Activated gamma-delta T cell (primary cell): ENCODE results near the gene CES2.
"Not testable (repeated sequence)": the region's sequence is repeated elsewhere in the genome, so short reads cannot be mapped to it uniquely, and the experiment has no call there.

Experiments
- DNase-seq: peaks from one replicate; lab custom pipeline; 2025; lab: John Stamatoyannopoulos, UW

CES2 gene

DNA sequence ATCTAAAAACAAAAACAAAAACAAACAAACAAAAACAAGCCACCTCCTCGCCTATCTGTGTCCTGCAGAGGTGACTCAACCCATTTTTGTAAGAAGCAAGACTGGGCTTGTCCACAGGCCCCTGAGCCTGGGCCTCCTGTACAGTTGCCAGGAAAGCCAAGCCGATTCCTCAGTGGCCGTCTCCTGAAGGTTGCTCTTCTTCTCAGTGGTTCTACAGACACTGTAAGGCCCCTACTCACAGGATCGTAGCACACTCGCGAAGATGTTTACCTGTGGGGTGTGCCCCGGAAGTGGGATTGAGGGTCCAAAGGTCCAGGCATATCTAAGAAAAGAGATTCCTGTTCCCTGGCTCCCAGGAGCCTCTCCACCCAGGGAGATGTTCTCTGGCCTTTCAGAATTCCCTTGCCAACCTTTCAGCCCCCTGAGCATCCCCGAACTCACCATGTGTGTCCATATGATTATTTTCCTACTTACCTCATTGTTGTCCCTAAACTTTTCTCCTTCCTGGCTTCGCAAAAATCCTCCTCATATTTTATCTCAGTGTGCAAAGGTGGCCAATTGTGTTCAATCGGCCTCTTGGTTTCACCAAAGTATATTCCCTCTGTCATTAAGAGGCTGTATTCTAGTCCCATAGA, 18.3 kb downstream of the CES2 start:
- DNase-seq = no peak

DNA sequence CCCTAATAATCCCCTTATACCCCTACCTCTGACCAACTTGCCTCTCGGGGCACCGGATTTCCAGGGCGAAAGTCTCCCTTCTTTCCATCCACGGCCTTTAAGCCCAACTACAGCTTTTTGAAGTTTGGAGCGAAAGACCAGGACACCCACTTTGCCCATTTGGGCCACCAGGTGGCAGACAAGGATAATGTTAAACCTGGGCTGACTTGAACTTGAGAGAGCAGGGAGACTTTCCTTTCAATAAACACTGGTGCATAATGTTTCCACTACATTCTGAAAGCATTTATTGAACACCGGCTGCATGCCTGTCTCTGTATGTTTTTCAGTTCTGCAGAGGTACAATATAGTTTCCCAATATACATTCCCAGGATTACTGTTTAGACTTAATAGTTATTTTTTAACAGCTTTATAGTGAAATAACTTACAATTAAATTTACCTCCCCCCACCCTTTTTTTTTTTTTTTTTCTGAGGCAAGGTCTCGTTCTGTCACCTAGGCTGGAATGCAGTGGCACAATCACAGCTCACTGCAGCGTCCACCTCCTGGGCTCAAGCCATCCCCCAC, 18.9 kb downstream of the CES2 start:
- DNase-seq = no peak

DNA sequence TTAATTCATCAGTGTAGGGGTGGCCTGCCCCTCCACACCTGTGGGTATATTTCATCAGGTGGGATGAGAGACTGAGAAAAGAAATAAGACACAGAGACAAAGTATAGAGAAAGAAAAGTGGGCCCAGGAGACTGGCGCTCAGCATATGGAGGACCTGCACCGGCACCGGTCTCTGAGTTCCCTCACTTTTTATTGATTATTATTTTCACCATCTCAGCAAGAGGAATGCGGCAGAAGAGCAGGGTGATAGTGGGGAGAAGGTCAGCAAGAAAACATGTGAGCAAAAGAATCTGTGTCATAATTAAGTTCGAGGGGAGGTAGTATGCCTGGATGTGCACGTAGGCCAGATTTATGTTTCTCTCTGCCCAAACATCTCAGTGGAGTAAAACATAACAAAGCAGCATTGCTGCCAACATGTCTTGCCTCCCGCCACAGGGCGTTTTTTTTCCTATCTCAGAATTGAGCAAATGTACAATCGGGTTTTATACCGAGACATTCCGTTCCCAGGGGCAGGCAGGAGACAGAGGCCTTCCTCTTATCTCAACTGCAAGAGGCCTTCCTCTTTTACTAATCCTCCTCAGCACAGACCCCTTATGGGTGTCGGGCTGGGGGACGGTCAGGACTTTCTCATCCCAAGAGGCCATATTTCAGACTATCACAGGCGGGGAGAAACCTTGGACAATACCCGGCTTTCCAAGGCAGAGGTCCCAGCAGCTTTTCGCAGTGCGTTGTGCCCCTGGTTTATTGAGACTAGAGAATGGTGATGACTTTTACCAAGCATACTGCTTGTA, 20.2 kb downstream of the CES2 start:
- not testable (repeated sequence) for DNase-seq

DNA sequence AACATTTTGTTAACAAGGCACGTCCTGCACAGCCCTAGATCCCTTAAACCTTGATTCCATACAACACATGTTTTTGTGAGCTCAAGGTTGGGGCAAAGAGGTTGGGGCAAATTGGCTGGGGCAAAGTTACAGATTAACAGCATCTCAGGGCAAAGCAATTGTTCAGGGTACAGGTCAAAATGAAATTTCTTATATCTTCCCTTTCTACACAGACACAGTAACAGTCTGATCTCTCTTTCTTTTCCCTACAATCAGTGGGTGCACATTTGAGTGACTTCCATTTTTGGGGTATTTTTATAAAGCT, 20.8 kb downstream of the CES2 start:
- DNase-seq = not testable (repeated sequence)

DNA sequence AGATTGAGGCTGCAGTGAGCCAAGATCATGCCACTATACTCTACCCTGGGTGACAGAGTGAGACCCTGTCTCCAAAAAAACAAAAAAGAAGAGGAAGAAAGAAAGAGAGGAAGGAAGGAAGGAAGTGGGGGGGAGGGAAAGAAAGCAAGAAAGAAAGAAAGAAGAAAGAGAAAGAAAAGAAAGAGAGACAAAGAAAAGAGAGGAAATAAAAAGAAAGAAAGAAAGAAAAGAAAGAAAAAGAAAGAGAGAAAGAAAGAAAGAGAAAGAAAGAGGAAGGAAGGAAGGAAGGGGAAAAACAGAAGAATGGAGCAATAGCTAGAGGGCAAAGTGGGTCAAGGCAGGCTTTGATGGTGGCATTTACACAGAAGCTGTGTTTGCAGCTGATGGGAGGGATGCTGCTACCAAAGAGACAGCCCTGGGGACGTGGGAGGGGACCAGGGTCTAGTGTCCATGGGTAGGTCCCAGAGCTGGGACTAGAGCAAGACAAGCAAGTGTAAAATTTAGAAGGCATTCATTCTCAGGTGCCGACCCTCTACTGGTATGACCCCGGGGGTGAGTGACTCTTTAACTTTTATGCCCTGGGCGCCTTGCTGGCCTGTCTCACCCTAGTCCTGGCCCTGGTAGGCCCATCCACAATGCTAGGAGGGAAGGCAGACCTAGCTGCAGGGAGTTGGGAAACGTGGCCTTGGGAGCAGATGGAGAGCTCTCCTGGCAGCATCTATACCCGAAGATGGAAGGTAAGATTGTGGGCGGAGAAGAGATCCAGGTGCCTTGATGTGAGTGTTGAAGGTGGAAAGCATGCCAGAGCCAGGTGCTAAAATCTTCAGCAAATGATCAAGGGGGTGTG, 23.8 kb downstream of the CES2 start:
- DNase-seq = no peak

DNA sequence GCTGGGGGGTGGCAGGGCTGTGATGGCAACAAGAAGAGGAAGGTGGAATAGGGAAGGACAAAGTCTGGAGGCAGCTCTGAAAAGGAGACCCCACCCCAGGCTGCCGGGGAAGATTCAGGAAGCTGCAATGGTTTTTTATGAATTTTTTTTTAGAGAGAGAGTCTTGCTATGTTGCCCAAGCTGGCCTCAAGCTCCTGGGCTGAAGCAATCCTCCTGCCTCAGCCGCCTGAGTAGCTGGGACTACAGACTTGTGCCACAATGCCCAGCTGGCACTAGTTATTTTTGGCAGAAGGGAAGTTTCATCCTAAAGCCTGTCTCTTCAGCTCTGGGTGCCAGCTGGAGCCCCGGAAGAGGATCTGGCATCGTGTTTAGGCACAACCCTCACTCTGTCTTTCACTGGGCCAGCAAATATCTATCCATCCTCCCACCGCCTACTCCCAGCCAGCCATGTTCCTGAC, 24.4 kb downstream of the CES2 start:
- no peak for DNase-seq

DNA sequence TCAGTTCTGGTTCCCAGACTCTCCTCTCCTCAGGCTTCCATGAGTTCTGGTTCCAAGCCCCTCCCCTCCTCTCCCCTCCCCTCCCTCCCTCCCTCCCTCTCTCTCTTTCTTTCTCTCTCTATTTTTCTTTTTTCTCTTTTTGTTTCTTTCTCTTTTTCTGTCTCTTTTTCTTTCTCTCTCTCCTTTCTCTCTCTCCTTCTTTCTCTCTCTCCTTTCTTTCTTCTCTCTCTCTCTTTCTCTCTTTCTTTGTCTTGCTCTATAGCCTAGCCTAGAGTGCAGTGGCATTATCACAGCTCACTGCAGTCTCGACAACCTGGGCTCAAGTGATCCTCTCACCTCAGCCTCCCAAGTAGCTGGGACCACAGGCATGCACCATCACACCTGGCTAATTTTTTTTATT, 25.0 kb downstream of the CES2 start:
- DNase-seq = no peak

DNA sequence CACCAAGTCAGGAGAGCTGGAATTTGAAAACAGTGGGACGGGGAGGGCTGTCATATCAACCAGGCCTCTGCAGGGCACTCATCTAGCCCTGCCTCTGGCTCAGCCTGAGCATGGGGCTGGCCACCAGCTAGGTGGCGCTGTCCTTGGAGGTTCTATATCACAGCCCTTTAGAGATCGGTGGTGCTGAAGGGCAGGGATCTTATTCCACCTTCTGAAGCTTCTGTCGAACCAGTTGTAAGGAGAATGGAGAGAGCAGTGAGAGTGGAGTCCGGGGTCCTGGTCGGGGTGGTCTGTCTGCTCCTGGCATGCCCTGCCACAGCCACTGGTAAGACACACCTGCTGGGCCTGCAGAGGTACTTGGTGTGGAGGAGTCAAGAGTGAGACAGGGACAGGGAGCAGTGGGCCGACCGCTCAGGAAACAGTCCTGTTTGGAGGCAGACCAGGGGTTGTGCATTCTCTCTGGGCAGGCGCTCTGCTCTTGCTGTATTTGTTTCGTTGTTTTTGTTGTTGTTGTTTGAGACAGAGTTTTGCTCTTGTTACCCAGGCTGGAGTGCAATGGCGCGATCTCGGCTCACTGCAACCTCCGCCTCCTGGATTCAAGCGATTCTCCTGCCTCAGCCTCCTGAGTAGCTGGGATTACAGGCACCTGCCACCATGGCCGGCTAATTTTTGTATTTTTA, 25.9 kb downstream of the CES2 start, which contains the start of gene CES3:
TSS of gene CES3 (plus strand) at position 202 of the 680 bp plus-strand sequence. CDS start at position 244, 42 bp downstream.
- no peak for DNase-seq

DNA sequence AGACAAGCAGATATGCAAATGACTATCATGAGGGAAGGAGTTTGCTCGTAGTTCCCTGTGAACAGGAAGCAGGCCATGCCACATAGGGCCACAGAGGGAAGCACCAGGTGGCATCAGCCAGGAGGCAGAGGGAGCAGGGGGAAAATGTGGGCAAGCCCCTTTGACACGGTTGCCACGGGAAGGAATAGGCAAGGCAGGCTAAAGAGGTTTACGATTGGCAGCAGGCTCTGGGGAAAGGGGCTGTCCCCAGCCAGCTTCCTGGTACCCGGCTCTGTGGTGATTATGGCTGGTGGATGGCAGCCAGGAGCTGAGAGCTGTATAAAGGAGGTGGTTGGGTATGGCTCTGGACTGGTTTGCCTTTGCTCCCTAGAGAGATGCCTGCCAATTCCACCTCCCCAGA, 26.6 kb downstream of the CES2 start:
- DNase-seq = no peak

DNA sequence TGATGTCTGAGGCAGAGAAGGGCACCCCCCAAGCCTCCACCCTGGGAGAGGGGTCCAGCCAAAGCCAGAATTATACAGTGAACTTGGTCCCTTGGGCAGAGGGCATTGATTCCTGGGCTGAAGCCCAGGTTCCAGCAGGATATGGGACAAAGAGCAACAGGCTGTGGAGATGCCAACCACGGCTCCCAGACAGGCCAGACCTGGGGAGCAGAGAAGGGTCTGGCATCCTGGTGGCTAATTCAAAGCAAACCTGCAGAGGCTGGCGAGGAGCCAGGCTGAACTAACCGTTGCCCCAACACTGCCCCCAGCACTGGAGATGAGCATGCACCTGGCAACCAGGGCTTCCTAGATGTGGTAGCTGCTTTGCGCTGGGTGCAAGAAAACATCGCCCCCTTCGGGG, 28.7 kb downstream of the CES2 start:
- no peak for DNase-seq

DNA sequence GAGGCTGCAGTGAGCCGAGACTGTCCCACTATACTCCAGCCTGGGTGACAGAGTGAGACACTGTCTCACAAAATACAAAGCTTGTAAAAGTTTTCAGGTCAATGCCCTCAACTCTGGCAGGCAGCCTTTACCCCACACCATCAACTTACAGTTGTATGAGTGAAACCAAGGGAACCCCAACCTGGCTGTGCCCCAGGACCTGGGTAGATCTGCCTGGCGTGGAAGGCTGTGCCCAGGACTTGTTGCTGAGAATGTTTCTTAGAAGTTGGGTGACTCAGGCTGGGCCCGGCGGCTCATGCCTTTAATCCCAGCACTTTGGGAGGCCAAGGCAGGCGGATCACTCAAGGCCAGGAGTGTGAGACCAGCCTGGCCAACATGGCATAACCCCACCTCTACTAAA, 33.5 kb downstream of the CES2 start:
- DNase-seq = no peak

DNA sequence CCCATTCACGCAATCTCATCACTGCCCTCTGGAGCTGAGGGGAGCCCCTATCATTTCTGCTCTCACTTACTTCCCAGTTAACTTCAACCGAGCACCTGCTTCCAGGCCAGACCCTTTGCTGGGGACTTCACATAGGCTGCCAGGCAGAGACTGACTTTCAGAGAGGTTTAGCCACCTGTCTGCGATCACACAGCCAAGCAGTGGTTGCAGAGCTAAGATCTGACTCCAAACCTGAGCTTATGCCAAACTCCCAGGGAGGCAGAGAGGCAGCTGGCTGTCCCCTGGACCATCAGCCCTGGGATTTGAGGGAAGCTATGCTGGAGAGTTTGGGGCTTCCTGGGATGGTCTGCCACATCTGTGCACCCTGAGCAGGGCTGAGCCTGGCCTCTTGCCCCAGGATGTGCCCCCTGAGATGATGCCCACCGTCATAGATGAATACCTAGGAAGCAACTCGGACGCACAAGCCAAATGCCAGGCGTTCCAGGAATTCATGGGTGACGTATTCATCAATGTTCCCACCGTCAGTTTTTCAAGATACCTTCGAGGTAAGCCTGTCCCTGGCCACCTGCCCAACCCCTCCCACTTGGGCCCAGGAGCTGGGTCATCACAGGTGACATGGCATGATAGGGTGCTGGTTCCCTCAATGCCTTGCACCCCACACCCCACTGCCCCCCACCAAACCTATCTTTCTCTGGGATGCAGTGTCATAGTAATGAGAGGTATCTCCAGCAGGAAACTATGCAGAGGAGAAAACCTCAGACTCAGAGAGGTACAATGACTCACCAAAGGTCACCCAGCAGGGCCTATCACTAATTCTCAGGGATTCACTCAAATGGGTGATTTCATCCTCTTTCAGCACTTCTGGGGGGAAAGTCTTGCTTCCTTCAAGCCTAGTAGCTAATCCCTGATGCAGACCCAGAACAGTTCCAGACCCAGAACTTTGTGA, 35.7 kb downstream of the CES2 start:
- no peak for DNase-seq

DNA sequence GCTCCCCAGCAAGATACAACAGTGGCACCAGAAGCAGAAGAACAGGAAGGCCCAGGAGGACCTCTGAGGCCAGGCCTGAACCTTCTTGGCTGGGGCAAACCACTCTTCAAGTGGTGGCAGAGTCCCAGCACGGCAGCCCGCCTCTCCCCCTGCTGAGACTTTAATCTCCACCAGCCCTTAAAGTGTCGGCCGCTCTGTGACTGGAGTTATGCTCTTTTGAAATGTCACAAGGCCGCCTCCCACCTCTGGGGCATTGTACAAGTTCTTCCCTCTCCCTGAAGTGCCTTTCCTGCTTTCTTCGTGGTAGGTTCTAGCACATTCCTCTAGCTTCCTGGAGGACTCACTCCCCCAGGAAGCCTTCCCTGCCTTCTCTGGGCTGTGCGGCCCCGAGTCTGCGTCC, 37.7 kb downstream of the CES2 start:
- DNase-seq = no peak

DNA sequence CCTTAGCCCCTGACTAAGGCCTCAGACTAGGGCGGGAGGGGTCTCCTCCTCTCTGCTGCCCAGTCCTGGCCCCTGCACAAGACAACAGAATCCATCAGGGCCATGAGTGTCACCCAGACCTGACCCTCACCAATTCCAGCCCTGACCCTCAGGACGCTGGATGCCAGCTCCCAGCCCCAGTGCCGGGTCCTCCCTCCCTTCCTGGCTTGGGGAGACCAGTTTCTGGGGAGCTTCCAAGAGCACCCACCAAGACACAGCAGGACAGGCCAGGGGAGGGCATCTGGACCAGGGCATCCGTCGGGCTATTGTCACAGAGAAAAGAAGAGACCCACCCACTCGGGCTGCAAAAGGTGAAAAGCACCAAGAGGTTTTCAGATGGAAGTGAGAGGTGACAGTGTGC, 38.4 kb downstream of the CES2 start:
- no peak for DNase-seq

DNA sequence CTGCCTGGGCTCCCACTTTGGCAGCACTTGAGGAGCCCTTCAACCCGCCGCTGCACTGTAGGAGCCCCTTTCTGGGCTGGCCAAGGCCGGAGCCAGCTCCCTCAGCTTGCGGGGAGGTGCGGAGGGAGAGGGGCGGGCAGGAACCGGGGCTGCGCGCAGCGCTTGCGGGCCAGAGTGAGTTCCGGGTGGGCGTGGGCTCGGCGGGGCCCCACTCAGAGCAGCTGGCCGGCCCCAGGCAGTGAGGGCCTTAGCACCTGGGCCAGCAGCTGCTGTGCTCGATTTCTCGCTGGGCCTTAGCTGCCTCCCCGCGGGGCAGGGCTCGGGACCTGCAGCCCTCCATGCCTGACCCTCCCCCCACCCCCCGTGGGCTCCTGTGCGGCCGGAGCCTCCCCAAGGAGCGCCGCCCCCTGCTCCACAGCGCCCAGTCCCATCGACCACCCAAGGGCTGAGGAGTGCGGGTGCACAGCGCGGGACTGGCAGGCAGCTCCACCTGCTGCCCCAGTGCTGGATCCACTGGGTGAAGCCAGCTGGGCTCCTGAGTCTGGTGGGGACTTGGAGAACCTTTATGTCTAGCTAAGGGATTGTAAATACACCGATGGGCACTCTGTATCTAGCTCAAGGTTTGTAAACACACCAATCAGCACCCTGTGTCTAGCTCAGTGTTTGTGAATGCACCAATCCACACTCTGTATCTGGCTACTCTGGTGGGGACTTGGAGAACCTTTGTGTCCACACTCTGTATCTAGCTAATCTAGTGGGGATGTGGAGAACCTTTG, 39.0 kb downstream of the CES2 start:
- not testable (repeated sequence) for DNase-seq

DNA sequence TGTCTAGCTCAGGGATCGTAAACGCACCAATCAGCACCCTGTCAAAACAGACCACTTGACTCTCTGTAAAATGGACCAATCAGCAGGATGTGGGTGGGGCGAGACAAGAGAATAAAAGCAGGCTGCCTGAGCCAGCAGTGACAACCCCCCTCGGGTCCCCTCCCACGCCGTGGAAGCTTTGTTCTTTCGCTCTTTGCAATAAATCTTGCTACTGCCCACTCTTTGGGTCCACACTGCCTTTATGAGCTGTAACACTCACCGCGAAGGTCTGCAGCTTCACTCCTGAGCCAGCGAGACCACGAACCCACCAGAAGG, 39.6 kb downstream of the CES2 start:
- DNase-seq = not testable (repeated sequence)

DNA sequence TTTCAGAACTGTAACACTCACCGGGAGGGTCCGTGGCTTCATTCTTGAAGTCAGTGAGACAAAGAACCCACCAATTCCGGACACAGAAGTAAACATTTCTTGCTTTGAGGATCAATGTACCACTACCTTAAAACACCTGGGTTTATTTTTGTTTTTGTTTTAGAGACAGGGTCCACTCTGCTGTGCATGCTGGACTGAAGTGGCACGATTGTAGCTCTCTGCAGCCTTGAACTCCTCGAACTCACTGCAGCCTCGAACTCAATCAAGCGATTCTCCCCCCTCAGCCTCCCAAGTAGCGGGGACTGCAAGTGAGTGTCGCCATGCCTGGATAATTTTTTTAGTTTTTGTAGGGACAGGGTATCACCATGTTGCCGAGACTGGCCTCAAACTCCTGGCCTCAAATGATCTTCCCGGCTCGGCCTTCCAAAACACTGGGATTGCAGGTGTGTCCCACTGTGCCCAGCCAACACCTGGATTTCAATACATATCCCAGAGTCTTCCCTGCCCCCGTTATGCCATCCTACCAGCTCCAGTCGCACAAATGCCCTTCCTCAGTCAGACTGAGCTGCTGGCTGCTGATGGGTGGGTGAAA, 40.1 kb downstream of the CES2 start:
- DNase-seq = no peak

DNA sequence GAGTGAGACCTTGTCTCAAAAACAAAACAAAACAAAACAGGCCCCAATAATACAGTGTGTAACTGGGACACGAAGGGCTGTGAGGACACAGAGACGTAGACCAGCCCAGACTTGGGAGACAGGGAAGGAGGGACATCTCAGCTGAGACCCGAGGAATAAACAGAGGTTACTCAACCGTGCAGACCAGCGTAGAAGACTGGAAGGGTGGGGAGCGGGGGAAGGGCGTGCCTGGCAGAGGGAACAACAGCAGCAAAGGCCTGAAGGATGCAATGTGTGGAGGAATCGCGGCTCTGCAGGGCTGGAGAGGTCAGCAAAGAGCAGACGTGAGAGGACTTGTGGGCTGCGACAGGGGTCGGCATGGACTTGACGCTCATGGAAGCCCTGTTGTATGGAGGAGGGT, 41.4 kb downstream of the CES2 start:
- DNase-seq = no peak

DNA sequence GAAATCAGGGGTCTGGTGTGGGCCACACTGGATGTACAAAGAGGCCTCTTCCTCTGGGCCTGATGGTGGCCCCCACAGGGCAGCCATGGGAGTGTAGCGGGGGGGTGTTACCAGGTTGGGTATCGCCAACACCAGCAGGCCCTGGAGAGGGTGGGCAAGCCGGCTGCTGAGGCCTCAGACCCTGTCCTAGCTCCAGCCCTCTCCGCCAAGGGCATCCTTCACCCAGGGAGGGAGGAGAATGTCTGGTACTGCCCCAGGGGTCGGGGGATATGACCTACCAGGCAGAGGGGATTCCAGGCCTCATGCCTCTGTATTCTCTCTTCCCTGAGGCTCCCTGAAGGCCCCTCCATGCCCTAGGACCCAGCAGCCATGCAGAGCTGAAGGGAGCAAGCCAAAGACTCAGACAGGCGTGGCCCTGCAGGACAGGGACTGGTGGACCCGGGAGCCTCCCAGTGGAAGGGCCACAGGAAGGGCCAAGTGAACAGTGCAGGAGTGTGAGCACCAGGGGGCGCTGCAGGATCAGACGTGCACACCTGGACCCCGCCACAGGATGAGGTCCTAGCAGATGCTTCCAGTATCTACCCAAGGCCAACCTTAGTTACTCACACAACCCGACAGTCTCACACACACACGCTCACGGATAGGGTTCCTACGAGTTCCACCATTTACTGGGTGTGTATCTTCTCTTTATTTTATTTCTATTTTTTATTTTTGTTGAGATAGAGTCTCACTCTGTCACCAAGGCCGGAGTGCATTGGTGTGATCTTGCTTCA, 42.2 kb downstream of the CES2 start:
- DNase-seq = peak; percentile 47
